ENCODE measurements around the gene NFAM1. TPM values are rescaled to one million over a fixed set of nuclear protein-coding genes. Genes with fewer than 3 reads are reported as not detected.

NFAM1 gene
- total RNA-seq, 2 donors from 2014 or later: 0.66 to 1.0 TPM

DNA sequence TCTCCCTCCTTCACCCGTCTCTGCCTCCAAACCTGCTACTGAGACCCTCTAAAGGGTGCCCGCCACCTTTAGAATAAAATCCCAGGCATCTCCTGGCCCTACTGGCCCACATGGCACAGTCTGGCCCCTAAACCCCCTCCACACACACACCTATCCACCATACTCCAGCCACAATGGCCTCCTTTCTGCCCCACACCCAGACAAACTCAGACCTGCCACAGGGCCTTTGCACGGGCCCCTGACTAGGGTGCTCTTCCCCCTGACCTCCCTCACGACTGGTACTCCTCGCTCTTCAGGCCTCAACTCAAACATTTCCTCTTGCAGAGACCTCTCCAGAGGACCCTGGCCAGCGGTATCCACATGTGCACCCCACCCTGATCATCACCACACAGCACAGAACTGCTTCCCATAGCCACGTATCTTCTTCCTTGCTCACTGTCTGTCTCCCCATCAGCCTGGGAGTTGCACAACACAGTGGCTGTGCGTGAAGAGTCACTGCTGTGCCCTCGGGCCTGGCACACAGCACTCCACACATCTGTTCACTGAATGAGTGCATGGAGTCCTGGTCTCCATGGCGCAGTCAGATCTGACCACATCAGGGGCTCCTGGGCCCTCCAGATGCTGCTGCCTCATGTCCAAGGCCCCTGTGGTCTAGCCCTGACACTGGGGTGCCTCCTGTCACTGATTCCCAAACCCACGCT is 95.5 kb downstream of the NFAM1 start:
- no peak overlapping the region for H3K27ac ChIP-seq
- 82 to 95% methylated on average over 11 of the region's 11 CpGs for WGBS, 2 donors
- TF ChIP-seq, protein P1, sequence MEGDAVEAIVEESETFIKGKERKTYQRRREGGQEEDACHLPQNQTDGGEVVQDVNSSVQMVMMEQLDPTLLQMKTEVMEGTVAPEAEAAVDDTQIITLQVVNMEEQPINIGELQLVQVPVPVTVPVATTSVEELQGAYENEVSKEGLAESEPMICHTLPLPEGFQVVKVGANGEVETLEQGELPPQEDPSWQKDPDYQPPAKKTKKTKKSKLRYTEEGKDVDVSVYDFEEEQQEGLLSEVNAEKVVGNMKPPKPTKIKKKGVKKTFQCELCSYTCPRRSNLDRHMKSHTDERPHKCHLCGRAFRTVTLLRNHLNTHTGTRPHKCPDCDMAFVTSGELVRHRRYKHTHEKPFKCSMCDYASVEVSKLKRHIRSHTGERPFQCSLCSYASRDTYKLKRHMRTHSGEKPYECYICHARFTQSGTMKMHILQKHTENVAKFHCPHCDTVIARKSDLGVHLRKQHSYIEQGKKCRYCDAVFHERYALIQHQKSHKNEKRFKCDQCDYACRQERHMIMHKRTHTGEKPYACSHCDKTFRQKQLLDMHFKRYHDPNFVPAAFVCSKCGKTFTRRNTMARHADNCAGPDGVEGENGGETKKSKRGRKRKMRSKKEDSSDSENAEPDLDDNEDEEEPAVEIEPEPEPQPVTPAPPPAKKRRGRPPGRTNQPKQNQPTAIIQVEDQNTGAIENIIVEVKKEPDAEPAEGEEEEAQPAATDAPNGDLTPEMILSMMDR (IDR thresholded peaks at IDR 0.05): no peak
- TF ChIP-seq POLR2A (IDR thresholded peaks at IDR 0.05): no peak

DNA sequence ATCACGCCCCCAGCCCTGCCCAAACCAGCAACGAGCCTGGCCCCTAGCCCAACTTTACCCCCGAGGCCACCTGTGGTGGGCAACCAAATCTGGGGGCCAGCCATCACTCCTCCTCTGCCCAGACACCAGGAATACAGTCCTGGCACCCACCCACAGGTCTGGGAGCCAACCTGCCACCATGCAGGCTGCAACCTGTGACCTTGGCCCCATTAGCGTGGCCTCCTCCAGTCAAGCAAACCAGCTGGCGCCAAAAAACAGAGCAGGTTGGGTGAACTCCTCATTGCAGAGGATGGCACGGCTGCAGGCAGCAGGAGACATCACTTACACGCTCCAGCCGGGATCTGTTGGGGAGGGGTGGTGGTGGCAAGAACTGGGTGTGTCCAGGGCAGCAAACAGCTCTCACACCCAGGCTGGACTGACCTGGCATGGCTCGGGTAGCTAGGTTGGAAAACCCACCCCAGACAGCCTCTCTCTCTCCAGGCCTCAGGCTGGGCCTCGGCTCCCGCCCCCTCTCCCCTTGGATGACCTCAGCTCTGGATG is 96.3 kb downstream of the NFAM1 start:
- peak in 3 of 4 donors; percentile 17 to 47 (median 42) for DNase-seq
- Histone ChIP-seq H3K9me3 (no peaks in the 10 kb centered on the region), H3K4me3 (no peak overlapping the region), H3K36me3 (replicated peaks in 1 of 2; ENCODE audit: insufficient read depth in 1 of 2, low read depth in 2 of 2) (no peaks in the 10 kb centered on the region), H3K27ac (no peak overlapping the region), H3K4me1 (peaks cover 10% of the 10 kb centered on the region), H3K27me3 (no peaks in the 10 kb centered on the region)
- WGBS, 2 donors: 50 to 69% methylated on average over 9 to 11 of the region's 11 CpGs
- TF ChIP-seq POLR2A (IDR thresholded peaks at IDR 0.05): no peak
- TF ChIP-seq, protein P1 (IDR thresholded peaks at IDR 0.05): no peak
- intact Hi-C loops (cut with DNase I): no loop called here
- no peak for ATAC-seq

More for the DNA sequence above, 95.5 kb downstream of the NFAM1 start:
- intact Hi-C loops (cut with DNase I): no loop called here
- Histone ChIP-seq H3K27me3 (no peaks in the 10 kb centered on the region), H3K36me3 (replicated peaks in 1 of 2; ENCODE audit: insufficient read depth in 1 of 2, low read depth in 2 of 2) (no peaks in the 10 kb centered on the region), H3K4me3 (no peak overlapping the region), H3K9me3 (no peaks in the 10 kb centered on the region), H3K4me1 (peaks cover 10% of the 10 kb centered on the region)
- ATAC-seq: no peak
- no peak for DNase-seq

- Histone ChIP-seq H3K27ac (no peak overlapping the region), H3K4me1 (peaks cover 10% of the 10 kb centered on the region), H3K27me3 (no peaks in the 10 kb centered on the region), H3K36me3 (replicated peaks in 1 of 2; ENCODE audit: insufficient read depth in 1 of 2, low read depth in 2 of 2) (no peaks in the 10 kb centered on the region), H3K4me3 (no peak overlapping the region), H3K9me3 (no peaks in the 10 kb centered on the region)
- DNase-seq (no peak), ATAC-seq (no peak)
- TF ChIP-seq, protein P1 (IDR thresholded peaks at IDR 0.05): no peak
- TF ChIP-seq POLR2A (IDR thresholded peaks at IDR 0.05): no peak
- WGBS, 2 donors: 70 to 80% methylated on average over 10 to 11 of the region's 11 CpGs
- intact Hi-C loops (cut with DNase I): no loop called here
These were observed 97.2 kb downstream of the NFAM1 start for GRCh38 chr22:42334875-42335512.

DNA sequence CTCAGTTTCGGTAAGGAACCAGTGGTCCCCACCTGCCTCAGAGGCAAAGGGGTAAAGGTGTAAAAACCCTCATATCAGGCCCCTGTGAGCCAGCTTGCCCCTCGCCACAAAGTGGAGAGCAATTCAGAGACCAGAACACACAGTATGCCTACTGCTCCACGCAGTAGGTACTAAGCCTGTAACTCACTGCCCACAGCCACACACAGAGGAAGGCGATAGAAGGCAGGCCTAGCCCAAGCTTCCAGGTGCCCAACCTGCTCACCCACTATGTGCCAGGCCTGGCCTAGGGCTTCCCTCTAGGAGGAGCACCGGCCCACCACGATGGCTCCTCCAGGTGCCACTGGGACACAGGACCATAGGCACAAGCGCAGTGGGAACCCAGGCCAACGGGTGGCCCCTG is 98.7 kb downstream of the NFAM1 start:
- ATAC-seq: no peak
- 87 to 100% methylated on average over 1 to 8 of the region's 8 CpGs for WGBS, 2 donors
- H3K4me1 ChIP-seq: peaks cover 10% of the 10 kb centered on the region

More for the DNA sequence above, 98.7 kb downstream of the NFAM1 start:
- no peak for TF ChIP-seq POLR2A (IDR thresholded peaks at IDR 0.05)
- TF ChIP-seq, protein P1 (IDR thresholded peaks at IDR 0.05): no peak
- H3K4me3 ChIP-seq: no peak overlapping the region
- no peak overlapping the region for H3K27ac ChIP-seq
- intact Hi-C loops (cut with DNase I): no loop called here
- no peaks in the 10 kb centered on the region for H3K27me3 ChIP-seq
- DNase-seq: no peak
- H3K36me3 ChIP-seq (replicated peaks in 1 of 2; ENCODE audit: insufficient read depth in 1 of 2, low read depth in 2 of 2): no peaks in the 10 kb centered on the region
- H3K9me3 ChIP-seq: no peaks in the 10 kb centered on the region
